GM18873 (cell line): ENCODE results near the gene DNAJC17.

Experiments
- ATAC-seq: cut with Tn5 transposase; IDR thresholded peaks from one replicate; pipeline ENCODE4 v1.9.1; 2021; ENCODE audit warnings: mild to moderate bottlenecking, moderate library complexity, moderate number of reproducible peaks; ENCODE audit not compliant: unreplicated experiment, low FRiP score

The DNAJC17 gene

DNA sequence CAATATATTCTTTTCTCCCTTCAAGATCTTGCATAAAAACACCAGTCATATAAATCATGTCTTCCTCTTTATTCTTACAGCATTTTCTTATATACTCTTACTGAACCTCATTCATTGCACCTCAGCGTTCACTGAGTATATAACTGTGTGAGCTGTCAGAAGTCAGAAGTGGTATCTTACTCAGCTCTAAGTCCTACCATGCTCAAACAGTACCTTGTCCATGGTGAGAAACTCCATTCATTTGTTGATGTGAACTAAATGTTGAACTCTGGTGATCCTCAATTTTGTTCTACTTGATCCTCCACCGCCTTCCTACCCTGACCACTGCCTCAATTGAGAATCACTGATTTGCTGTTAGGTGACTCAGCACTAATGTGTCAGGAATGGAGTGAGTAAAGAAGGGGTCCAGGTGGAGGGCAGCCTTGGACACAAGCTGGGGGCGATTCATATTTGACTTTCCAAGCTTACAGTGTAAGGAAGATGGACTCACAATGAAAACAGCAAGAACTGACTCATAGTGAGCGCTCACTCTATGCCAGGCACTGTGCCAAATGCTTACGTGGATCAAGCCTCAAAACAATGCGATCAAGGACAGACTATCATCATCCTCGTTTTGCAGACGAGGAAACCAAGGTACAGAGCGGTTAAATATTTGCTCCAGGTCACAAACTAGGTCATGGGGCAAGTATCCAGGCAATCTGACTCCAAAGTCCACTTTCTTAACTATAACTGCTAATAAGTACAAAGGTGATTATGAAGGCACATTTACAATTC lies 13.9 kb downstream of the DNAJC17 start:
- no peak for ATAC-seq

GRCh38 chr15:40792394-40792793 lies 14.9 kb downstream of the DNAJC17 start:
- no peak for ATAC-seq

GRCh38 chr15:40790718-40791117 lies 16.6 kb downstream of the DNAJC17 start:
- ATAC-seq = no peak

- no peak for ATAC-seq
Measured at GRCh38 chr15:40789999-40790398, 17.3 kb downstream of the DNAJC17 start.

- no peak for ATAC-seq
Measured at GRCh38 chr15:40789119-40789518, 18.2 kb downstream of the DNAJC17 start.

GRCh38 chr15:40787991-40788390 lies 19.3 kb downstream of the DNAJC17 start:
- ATAC-seq = no peak

DNA sequence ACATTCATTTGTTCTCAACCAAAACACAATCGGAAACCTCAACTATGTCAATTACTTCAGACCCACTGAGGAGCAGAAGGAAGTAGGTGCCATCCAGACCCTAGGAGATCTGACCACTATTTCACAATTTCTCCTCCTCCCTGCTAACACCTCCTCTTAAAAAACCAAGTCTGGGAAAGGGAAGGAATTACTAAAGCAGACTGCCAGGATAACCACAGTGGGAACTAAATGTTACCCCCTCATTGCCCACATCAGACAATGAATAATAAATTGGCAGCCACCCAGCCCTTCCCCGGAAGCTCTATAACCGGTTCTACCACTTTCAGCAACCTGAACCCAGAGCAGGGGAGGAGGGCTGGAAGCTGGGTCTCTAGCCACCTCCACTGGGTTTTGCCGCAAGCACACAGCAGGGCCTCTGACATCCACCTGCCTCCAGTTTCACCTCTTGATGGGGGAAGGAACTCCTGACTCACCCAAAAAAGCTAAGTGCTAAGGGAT lies 19.9 kb downstream of the DNAJC17 start:
- ATAC-seq = no peak

DNA sequence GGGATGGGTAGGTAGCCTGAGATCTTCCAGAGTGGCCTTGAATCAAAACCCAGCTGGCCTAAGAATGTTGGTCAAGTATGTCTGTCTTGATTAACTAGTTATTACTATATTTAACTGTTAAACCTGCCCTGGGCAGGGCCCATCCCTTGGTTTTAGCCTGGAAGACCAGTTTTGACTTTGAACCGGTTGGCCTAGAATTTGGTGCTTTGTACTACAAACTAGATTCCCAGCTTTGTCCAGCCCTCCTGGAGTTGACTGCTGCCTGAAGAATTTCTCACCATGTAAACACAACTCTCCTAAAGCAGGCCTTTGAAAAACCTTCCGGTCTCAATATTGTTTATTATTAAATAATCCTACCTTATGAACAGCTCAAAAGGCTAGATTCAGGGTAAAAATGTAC lies 21.5 kb downstream of the DNAJC17 start:
- no peak for ATAC-seq

DNA sequence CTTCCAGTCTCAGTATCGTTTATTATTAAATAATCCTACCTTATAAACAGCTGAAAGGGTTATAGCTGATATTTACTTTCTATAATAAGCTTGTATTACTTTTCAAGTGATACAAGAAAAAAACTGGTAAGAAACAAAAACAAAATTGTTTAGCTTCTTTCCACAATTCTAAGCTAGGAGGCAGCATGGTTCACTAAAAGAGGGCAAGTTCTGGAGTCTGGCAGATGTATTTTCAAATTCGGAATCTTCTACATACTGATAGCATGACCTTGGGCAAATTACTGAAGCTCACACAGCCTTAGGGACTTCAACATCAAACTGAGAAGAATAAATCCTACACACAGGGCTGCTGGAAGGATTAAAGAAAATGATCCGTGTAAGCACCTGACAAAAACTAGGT lies 22.1 kb downstream of the DNAJC17 start:
- ATAC-seq = no peak

- ATAC-seq = no peak
Measured at GRCh38 chr15:40782609-40783227, 24.6 kb downstream of the DNAJC17 start.

DNA sequence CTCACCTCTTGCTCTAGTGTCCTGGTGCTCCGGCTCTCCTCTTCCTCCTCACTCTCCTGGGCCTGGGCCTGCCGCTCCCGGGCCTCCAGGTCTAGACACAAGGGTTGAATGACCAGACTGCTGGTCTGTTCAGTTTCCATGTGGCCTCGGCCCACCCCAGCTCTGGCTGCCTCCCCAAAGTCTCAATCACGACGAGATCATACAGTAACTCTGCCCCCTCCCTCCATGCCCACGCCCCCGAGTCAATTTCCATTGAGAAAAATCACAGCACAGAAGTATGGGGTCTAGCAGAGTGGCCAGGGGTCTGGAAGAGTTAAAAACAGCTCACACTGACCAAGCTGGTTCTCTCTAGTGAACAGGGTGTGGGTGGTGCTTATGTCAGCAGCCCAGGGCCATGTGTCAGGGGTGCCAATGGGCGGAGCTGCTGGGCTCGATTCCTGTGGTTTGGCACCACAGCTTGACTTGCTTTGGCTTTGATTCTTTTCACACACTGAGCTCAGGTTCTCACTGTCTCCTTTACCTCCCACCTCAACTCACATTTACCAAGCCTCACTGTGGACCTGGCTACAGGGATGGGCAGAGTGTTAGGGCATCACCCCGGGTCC lies 30.6 kb downstream of the DNAJC17 start:
- no peak for ATAC-seq

- ATAC-seq = no peak
Measured at GRCh38 chr15:40775740-40776536, 31.3 kb downstream of the DNAJC17 start.

GRCh38 chr15:40775007-40775406 lies 32.3 kb downstream of the DNAJC17 start:
- no peak for ATAC-seq

GRCh38 chr15:40773902-40774301 lies 33.4 kb downstream of the DNAJC17 start:
- ATAC-seq = no peak

DNA sequence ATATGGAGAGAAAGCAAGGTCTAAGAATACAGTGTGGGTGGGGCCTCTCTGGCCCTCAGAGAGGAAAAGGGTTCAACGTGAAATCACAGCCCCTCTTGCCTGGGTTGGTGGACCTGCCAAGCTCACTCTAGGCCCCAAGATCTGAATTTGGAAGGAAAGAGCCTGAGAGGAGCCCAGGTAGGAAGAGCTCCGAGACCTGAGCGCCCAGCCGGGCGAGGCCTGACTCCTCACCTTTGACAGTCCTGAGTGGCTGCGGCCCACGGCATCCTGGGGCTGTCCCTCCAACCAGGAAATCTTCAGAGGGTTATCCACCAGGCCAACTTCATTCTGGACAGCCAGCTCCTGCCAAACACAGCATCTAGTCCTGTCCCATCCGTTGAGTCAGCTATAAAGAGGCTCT lies 33.8 kb downstream of the DNAJC17 start:
- ATAC-seq = no peak

DNA sequence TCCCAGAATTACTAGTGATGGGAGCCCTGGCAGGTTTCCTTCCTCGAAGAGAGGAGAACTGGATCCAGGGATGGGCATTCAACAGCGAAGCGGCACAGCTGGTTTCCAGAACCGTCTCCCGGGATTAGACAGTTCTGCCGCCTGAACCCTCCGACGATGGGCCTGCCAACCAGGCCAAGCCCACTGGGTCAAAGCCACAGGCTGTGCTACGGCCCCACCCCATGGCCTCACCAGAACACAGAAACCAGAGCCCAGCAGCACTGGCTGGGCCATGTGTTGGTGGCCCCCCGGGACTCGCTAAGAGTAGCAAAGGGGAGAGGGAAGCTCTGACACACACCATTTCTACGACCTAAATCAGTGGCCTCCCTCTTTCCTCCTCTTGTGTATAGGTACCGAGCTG lies 35.3 kb downstream of the DNAJC17 start:
- ATAC-seq = no peak

GRCh38 chr15:40771242-40771641 lies 36.0 kb downstream of the DNAJC17 start:
- no peak for ATAC-seq

DNA sequence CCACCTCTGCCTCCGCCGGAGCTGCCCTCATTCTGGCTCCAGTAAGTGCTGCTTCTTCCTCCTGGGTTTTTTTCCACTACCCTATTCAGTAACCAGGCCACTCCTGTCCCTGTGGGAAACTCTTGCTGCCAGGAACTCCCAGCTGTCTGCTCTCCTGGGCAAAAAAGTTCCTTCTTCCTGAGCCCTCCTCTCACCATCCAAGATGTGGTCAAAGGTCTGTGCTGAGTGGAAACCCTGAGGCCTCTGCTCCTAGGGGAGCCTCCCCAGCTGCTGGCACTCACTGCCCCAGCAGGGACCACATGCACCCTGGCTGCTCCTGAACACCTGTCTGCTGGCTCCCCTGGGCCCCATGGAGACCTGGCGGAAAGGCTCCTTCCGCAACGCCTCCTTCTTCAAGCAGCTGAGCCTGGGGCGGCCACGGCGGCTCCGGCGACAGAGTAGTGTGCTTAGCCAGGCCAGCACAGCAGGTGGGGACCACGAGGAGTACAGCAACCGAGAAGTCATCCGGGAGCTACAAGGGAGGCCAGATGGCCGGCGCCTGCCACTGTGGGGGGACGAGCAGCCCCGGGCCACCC lies 37.0 kb downstream of the DNAJC17 start:
- no peak for ATAC-seq

DNA sequence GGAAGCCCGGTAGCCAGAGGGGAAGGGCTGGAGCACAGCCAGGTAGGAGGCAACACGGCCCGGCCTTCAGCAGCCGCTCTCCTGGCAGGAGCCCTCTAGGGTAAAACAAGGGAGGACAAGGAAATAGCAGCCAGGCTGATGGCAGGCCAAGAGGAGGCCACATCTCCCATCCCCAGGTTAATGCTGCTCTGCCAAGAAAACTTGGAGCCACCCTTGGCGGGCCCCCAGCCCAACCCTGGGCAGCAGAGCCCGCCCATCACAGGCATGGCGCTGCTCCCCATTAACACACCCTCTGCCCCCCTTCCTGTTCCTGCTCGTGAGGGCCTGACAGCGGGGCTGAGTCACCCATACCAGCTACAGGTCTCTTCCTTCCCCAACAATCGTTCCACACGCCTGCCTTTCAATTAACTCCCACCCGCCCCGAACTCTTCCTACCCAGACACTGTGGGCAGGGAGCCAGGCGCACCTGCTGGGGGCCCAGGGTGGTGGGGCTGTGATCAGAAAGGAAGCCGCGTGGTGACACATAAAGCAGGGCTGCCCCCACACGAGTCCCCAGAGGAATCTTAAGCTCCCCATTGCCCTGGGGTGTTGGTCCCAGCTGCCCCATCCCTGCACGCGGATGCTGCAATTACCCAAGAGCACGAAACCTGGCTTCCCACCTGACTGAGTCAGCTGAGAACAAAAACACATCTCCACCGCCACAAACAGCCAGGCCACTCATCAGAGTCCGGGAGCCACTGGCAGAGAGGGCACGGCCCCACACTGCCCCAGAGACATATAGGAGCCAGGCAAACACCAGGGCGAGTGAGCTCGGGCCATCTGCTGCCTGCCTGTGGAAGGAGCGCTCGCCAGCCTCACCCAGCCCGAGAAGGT lies 37.8 kb downstream of the DNAJC17 start, which contains the start of gene C15orf62:
C15orf62 (plus strand) TSS at position 707 of the 873 bp plus-strand sequence. CDS start 516 bp downstream, outside the sequence.
- no peak for ATAC-seq
